Cerebellar cortex (tissue), 1 donor: ENCODE results near the gene KARS1.

ENCODE experiments used
- DNase-seq: peaks from one replicate; pipeline ENCODE4 v3.0.0-alpha.2; 2015; ENCODE audit warnings: low spot score

The KARS1 gene

DNA sequence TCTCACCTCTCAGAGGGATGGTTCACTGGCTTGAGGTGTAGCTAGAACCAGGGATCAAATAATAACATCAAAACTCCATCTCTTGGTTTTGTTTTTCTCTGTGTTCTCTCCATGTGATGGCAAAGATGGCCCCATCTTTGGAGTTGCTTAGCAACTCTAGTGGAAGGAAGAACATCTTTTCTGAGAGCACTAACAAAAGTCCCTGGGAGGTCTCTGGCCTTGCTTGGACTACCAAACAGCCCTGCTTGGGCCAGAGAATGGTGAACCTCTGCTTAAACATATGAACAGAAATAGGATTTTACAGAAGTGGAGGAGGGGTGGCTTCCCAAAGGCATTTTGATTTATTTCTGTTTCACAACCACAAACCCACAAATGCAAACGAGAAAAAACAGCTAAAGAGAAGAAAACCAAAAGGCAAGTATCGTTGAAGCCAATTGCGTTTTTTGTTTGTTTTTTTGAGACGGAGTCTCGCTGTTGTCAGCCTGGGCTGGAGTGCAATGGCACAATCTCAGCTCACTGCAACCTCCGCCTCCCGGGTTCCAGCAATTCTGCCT lies 68.1 kb downstream of the KARS1 start:
- DNase-seq: no peak

DNA sequence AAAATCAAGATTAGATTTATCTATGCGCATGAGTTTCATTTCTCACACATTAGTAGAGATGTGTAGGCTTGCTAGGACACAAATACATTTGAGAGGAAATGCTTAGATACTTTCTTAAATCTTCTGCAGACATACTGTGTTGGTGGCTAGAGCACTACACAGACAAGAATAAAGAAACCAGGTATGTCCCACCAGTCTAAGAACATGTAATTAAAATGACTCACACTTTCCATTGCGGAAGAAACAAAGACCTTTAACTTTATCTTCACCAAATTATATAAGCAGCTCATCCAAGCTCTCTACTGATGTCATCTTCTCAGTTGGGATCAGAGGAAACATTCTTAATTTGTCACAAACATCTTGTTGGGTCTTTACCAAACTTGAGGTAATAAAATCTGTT lies 68.7 kb downstream of the KARS1 start:
- DNase-seq: no peak

DNA sequence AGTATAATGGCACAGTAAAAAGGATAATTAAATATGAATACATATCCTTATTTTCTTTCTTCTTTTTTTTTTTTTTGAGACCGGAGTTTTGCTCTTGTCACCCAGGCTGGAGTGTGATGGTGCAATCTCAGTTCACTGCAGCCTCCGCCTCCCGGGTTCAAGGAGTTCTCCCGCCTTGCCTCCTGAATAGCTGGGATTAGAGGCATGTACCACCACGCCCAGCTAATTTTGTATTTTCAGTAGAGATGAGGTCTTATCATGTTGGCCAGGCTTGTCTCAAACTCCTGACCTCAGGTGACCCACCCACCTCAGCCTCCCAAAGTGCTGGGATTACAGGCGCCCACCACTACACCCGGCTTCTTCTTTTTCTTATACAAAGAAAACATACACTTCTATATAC lies 69.3 kb downstream of the KARS1 start:
- DNase-seq: no peak
